Dermis microvascular lymphatic vessel endothelial cell (primary cell): ENCODE data around the gene DYNC1LI2. TPM values are rescaled to one million over a fixed set of nuclear protein-coding genes. Genes with fewer than 3 reads are reported as not detected.

ENCODE experiments used
- DNase-seq, 2 donors: peaks; one replicate each; pipeline versions ENCODE4 v3.0.0 to v3.0.0-alpha.2; 2010; ENCODE audit warnings: low read depth in 2 of 2
- total RNA-seq: library from RNA; depleted of rRNA; stranded (reverse); fragments of >200 nt; gene quantifications from 2 replicates; pipeline ENCODE4 v1.2.1, GENCODE V29; 2014

Gene DYNC1LI2
- total RNA-seq, 1 donor from 2014 or later = 101 TPM

DNA sequence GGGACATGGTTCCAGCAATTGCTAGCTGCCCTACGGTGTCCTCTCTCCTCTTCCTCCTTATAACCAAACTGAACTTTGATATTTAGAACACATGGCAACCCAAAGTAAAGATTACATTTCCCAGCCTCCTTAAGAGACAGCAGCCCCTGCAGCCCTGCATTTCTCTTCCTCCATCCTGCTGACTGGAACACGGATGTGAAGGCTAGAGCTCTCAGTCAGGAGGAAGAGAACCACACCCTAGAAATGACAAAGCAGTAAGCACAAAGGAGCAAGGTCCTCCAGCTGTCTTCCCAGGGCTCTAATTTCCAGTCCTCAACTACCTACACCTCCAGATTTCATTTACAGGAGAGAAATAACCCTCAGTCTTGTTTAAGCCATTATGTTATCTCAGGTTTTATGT is 10.9 kb downstream of the DYNC1LI2 start:
- peak in 1 of 2 donors; percentile 46 for DNase-seq

DNA sequence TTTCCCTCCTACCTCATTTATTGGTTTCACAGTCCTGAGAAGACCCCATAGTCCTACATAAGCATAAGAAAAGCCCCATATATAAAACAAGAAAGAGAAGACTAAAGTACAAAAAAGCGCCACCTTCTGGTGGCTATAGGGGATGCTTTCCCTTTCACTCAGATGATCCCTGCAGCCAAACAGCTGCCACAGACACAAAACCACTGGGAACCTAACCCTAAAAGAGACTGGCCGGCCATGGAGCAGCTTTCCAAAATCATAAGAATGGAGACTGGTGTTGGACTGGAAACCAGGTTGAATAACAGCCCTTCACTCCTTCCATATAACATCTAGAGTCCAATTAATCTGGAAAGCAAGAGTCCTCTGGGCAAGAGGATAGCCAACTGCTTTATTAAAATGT is 11.4 kb downstream of the DYNC1LI2 start:
- peak in 1 of 2 donors; percentile 59 for DNase-seq

DNA sequence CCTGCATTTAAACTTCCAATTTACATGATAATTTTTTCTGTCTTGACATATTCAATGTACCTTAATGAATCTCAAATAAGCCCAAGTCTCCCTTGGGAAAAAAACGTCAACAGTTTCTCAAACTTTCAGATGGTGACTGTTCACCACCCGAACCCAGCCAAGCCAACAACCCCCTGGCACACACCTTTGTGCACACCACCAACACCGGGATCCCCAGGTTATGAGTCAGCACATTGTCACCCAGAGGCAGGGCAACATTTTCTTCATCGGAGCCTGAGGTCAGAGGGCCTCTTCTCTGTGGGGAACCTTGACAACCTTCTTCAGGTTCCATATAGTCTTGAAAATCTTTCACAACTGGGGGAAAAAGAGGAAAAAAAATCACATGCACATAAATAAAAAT is 15.5 kb downstream of the DYNC1LI2 start:
- no peak for DNase-seq

DNA sequence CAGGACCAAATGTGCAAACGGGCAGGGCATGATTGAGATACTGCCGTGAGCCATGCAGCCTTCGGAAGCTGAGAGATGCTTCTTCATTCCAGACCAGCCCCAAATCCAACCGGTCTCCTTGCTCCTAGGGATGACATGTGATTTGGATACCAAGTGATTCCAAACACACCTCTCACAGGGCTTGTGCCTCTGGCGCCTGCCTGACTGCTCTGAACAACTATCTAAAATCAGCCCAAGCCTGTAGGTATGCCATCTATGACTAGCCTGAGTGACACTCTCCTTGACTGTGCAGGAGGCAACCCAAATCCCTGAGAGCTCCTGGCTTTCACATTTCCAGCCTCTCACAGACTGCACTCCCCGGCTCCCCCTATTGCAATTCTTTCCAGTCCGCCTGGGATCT is 20.3 kb downstream of the DYNC1LI2 start:
- no peak for DNase-seq

DNA sequence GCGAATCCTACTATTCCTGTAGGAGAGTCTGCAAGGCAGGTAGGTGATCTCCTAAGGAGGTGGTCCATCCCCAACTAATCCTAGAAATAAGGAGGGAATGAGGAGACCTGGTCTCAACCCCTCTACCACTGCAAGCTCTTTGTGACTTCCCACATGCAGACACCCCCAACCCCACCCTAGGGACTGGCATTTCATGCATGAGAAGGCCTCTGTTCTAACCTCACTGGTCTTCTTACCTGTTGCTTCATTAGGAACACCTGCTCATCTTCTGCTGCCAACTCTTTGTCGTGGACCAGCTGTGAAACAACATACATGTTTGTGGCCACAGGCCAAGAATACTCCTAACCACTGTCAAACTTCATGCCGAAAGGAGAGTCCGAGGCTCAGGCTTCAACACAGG is 22.6 kb downstream of the DYNC1LI2 start:
- DNase-seq = no peak

DNA sequence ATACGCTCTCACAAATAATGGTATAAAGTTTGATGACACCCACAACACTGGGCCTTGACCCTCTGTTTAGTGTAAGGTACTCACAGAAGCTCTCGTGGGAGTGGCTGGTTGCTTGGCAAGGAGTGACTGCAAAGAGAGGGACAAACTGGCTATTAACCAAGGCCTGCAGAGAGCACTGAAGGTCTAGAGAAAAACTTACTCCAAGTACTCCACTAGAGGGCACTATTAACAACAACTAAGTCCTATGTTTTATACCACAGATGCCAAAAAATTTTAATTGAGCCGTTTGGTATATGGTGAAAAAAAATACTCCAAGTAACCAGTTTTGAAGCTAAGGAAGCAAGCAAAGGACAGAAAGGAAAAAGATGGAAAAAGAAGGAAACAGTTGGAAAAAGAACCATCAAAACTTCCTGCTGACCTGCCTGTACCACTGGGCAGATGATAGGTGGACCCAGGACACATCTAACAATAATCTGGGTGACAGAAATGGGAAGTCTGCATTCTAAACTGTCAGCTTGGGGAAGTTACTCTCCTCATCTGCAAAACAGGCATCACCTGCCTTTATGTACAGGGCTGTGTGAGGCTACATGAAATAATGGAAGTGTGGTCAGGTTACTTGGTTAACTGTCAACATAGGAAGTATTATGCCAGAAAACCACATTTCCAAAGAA is 23.2 kb downstream of the DYNC1LI2 start:
- peak; percentile 55 to 72 for DNase-seq

DNA sequence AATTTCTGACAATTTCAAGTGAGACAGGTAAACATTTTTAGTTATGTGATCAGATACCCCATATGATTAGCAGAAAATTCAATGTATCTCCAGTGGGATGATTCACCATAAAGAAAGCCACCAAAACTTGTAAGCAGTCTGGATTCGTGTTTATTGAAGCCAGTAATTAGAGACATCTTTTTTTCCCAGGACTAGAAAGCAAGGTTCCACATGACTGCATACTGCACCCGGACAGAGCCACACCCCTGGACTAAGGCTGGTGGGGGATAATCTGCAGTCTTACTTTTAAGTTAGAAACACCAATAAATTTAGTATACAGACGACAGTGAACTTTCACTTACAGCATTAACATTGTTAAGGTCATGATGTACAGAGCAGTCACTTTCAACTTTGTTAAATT is 30.6 kb downstream of the DYNC1LI2 start:
- DNase-seq = no peak

DNA sequence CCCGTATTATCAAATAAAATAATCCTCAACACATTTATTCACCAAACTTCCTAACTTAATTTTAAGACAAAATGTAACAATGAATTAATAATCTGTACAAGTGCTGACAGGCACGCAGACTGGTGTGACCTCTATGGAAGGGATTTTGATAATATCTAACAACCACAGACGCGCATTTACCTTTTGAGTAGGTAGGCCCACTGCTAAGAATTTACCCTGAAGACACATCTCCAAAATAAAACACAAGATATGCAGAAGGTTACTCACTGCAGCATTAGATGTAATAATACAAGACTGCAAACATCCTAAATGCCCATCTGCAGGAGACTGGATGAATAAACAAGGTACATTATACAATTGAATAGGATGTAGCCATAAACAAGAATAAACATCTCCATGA is 32.2 kb downstream of the DYNC1LI2 start:
- no peak for DNase-seq

DNA sequence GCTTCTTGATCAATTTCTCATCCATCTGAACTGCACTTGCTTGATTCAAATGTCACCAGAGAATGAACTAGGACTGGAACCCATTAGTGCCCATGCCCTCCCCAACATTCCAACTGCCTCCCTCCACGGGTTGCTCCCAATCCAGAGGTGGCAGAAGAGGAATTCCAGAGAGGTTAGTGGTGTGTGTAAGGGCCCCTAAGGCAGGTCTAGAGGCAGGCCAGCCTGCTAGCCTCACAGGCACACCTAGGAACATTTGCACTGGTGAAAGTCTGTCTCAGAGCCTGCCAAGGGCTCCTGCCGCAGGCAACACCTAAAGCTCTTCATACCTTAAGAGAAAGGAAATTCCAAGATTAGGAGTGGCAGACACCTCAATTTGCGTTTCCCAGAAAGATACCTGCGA is 33.6 kb downstream of the DYNC1LI2 start:
- no peak for DNase-seq

DNA sequence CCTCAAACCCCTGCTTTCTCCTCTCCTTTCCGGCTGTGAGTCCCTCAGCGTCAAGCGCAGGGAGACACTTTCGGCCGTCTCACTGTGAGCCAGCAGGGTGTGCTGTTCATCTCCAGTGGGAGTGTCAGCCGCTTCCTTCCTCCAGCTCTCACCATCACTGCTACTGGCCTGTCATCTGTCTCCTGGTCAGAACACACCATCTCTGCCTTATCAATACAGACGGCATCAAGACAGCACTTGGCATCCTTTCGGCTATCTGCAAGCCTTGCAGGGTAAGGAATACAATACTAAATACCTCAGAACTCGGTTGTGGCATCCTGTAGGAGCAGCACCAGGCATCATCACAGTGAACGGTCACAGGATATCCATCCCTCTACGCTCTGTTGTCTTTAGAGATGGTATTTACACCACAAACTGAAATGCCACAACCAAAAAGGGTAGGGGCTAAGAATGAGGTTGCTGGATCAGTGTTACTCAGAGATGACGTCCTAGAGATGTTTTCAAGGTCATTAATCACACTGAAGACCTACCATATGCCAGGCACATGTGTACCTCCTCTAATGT is 34.2 kb downstream of the DYNC1LI2 start:
- peak; percentile 37 to 67 for DNase-seq

DNA sequence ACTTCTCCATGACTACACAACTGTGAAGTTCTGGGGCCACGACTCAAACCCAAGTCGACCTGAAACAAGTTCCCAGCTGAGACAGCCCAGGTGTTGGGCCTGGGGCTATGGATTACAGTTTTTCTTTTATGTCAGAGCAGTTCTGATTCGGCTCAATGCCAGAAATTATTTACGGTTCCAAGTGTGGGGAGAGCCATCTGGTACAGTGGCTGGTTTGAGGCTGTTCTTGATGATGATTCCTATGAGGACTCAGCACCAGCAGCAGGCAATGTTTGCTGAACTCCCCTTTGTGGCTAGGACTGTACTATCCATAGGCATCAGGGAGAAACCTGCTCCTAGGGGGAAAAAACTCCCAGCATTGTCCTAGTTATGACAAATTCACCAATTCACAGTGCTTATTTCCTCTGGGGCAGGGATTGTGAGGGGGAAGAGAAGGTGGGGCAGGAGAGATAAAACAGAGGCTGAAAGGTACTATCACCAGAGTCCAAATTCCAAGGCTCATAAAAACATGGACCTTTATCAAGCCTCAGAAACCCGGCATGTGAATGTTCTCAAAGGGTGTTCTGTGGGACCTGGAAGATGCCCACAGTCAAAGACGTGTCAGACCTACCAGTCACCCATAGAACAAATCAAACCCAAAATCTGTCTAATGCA is 36.6 kb downstream of the DYNC1LI2 start:
- no peak for DNase-seq

DNA sequence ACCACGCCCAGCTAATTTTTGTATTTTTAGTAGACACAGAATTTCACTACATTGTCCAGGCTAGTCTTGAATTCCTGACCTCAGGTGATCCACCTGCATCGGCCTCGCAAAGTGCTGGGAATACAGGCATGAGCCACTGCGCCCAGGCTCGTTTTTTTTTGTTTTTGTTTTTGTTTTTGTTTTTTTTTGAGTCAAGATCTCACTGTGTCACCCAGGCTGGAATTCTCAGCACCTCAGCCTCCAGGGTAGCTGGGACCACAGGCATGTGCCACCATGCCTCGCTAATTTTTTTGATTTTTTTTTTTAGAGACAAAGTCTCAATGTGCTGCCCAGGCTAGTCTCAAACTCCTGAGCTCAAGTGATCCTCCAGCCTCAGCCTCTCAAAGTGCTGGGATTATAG is 37.3 kb downstream of the DYNC1LI2 start:
- no peak for DNase-seq

DNA sequence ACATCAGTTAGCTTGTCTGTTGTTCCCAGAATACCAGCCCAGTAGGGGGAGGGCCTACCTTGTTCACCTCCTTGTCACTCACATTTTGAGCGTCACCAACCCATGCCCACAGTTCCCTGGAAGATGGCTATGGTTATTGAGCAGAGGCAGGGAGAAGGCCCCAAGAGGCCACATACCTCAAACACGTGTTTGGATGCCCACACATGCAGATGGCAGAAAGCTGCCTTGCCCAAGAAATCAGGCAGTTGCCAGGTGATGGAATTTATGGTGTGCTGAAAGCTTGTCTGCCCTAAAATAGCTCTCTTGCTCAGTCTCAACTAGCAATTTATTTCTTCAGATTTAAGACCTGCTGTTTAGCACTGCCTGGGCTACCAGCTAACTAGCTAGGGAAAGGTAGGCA is 38.3 kb downstream of the DYNC1LI2 start:
- DNase-seq = no peak

DNA sequence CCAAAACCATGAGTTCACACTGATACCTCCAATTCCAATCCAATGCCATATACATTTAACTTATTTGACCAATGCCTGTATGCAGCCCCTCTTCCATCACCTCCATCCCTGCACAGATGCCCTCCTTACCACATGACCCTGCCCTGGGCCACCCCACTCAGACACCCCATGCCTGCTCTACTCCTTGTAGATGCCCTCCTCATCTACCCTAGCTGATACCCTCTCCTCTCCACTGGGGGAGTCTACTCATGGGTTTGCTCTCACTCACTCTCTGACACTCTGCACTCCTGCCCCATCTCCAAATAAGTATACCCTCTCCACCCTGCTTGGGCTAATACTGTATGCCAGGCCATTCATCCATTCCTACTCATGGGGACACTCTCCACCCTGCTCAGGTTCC is 38.9 kb downstream of the DYNC1LI2 start:
- no peak for DNase-seq

DNA sequence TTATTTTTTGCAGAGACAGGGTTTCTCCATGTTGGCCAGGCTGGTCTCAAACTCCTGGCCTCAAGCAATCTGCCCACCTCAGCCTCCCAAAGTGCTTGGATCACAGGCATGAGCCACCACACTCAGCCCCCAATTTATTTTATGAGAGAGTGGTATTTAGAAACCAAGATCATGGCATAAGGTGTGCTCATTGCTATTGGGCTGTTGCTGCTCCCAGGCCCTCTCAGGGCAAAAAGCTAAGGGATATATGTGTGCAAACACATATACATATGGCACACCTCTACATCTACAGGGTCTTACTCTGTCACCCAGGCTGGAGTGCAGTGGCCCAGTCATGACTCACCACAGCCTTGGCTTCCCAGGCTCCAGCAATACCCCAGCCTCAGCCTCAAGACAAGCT is 39.8 kb downstream of the DYNC1LI2 start:
- DNase-seq = no peak

DNA sequence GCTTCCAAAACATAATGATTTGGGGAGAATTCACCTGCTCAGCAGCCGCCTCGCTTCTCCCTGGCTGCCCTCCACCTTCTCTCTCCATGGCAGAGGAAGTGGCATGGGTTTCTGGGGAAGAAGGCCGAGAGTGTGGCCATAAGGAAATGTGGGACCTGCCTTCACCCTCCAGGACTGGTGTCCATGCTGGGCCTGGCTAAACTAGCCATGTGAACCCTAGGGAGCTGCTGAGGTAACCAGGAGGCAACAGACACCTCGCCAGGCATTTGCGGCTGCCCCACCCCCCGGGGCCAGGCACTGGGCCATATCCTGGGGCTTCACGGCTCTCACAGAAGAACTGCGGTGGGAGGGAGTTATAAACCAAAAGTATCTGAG is 44.9 kb downstream of the DYNC1LI2 start:
- DNase-seq = no peak

DNA sequence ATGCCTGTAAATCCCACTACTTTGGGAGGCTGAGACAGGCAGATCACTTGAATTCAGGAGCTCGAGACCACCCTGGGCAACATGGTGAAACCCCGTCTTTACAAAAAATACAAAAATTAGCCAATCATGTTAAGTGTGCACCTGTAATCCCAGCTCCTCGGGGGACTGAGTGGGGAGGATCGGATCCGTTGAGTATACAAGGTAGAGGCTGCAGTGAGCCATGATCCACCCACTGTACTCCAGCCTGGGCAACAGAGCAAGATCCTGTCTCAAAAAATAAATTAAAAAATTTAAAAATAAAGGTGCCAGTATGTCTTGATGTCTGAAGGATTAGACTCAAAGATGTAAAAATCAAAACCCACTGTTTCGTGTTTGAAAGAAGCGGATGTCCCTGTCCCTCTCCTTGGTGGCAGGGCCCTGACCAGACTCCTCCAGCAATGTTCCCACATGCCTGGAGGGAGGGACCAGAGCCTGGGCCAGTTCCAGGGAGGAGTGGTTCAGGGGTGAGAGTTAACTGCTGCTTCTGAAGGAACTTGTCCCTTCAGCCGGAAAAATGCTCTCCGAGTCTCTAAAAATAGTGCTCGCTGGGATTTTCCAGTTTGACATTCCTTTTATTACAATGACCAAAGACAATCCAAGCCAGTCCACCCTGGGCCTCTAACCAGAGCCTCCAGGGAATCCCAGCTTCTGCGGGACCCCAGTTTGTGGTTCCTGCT is 45.5 kb downstream of the DYNC1LI2 start:
- DNase-seq = peak in 1 of 2 donors; percentile 49

DNA sequence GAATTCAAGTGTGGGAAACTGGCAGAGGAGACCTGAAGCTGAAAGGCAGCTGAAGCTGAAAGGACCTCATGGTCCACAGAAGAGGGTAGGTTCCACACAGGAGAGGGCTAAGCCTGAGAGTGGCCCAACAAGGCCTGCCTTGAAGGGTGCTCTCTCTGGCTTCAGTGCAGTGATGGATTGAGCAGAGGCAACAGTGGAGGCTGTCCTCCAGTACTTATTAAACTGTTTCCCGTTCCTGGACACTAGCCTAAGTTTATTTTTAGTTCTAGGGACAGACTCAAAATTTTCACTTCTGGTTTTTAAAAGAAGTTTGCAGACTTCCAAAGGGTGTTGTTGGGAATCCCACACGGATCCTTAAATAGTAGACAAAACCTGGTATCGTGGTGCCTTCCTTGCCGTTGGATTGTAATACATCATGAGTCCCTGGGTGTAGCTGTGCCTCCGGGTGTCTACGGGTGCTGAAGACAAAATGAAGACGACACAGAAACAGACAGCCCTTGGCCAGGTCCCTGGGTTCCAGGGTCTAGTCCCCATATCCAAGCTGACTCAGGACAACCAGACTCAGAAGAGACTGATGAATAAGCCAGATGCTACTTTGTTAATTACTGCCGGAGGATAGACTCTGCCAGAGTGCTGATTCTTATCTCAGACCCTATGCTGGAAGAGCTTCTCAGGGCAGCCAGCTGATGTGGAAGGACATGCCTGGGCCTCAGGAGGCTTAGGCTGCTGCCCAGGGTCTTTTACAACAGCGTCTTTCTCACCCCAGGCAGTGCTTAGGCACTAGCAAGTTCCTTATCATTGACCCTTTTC is 47.8 kb downstream of the DYNC1LI2 start:
- DNase-seq = no peak

DNA sequence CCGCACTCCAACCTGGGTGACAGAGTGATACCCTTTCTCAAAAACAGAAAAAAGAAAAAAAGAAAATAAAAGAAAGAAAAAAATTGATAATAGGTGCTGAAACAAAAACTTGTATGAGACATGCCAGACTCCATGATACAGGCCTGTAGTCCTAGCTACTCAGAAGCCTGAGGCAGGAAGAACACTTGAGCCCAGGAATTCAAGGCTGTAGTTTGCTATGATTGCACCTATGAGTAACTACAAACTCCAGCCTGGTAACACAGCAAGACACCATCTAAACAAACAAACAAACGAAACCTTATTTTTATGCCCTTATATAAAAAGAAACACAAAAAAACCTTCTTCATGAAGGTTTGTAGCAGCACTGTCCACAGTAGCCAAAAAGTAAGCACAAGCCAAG is 49.9 kb downstream of the DYNC1LI2 start:
- no peak for DNase-seq

DNA sequence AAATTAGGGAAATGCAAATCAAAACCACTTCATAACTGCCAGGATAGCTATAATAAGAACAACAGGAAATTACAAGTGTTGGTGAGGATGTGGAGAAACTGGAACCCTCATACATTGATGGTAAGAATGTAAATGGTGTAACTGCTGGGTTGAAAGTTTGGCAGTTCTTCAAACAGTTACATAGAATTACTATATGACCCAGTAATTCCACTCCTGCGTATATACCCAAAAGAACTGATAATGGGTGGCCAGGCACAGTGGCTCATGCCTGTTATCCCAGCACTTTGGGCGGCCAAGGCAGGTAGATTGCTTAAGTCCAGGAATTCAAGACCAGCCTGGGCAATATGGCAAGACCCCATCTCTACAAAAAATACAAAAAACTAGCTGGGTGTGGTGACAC is 50.4 kb downstream of the DYNC1LI2 start:
- no peak for DNase-seq

DNA sequence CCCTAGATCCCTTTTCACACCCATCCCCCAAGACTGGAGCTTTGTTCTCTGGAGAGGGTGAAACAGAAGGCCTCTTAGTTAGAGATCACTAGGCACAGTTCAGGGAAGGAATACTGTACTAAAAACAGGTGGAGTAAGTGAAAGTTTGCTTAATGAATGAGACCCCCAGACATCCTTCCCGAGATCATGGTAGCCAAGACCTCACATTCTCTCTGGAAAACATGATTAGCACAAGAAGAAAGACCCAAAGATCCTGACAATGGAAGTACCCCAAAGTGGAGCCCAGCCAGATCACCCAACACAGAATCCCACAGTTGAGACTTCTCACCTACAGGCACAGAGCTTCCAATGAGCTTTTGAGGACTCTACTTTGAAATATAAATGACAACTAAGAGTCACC is 51.5 kb downstream of the DYNC1LI2 start:
- no peak for DNase-seq

DNA sequence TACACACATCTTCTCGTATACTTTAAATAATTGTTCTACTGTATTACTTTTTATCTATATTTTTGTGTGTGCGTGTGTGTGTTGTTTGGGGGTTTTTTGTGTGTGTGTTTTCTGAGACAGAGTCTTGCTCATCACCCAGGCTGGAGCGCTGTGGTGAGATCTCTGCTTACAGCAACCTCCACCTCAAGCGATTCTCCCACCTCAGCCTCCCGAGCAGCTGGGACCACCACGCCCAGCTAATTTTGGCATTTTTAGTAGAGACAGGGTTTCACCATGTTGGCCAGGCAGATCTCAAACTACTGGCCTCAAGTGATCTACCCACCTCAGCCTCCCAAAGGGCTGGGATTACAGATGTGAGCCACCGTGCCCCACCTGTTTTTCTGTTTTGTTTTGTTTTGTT is 53.4 kb downstream of the DYNC1LI2 start:
- no peak for DNase-seq
